Activated T-cell treated with anti-CD3 and anti-CD28 coated beads, Interleukin-2, amount 50 U/mL, for 4 hours (primary cell): ENCODE data around the gene CBLN3. TPM values are rescaled to one million over a fixed set of nuclear protein-coding genes. Genes with fewer than 3 reads are reported as not detected.
"Not testable (repeated sequence)": the region's sequence is repeated elsewhere in the genome, so short reads cannot be mapped to it uniquely, and the experiment has no call there.

ENCODE experiments used
- ATAC-seq, 2 donors: fragments of 200-7000 bp; cut with Tn5 transposase; one replicate each; pipeline ENCODE4 v1.10.0; 2021
- DNase-seq: peaks from one replicate; pipeline ENCODE4 v3.0.0-alpha.2; 2020
- H3K27me3 Mint-ChIP-seq: one replicate; pipeline ENCODE4 v1.8.0; 2021; ENCODE audit warnings: low read depth, mixed read lengths
- H3K36me3 Mint-ChIP-seq: one replicate; pipeline ENCODE4 v1.8.0; 2022; ENCODE audit warnings: mixed read lengths; ENCODE audit not compliant: insufficient read depth
- H3K4me1 Mint-ChIP-seq: one replicate; pipeline ENCODE4 v1.8.0; 2021; ENCODE audit warnings: low read depth, mixed read lengths
- H3K4me3 Mint-ChIP-seq: one replicate; pipeline ENCODE4 v1.8.0; 2021; ENCODE audit warnings: mild to moderate bottlenecking, moderate library complexity, mixed read lengths
- H3K9me3 Mint-ChIP-seq: one replicate; pipeline ENCODE4 v1.8.0; 2021; ENCODE audit warnings: mixed read lengths
- total RNA-seq, 3 donors: library from RNA; stranded (reverse); gene quantifications; one replicate each; pipeline ENCODE4 v1.2.1, GENCODE V29; 2021

The CBLN3 gene
- total RNA-seq = 1 to 10 TPM; 3.1 to 5.6 (median 3.6) TPM

- H3K9me3 Mint-ChIP-seq = no peaks in the 10 kb centered on the region
- DNase-seq (peak; percentile 83), ATAC-seq (peak; percentile 86 to 87)
- peak within 1 kb of the TSS; percentile 91 for H3K4me3 Mint-ChIP-seq
- peaks cover 17% of the 10 kb centered on the region for H3K36me3 Mint-ChIP-seq
- no peaks in the 10 kb centered on the region for H3K27me3 Mint-ChIP-seq
- peaks cover 50% of the 10 kb centered on the region for H3K4me1 Mint-ChIP-seq
Observed at GRCh38 chr14:24429395-24430142, at the start of gene CBLN3, which contains the start of gene KHNYN. CBLN3 (minus strand) TSS chr14:24429668; CDS start chr14:24429054, 614 bp downstream. KHNYN (plus strand) TSS chr14:24429954; CDS start chr14:24430731, 777 bp downstream.

- no peaks in the 10 kb centered on the region for H3K9me3 Mint-ChIP-seq
- DNase-seq (no peak), ATAC-seq (no peak)
- H3K4me3 Mint-ChIP-seq = no peak overlapping the region
- no peaks in the 10 kb centered on the region for H3K4me1 Mint-ChIP-seq
- peaks cover 2% of the 10 kb centered on the region for H3K36me3 Mint-ChIP-seq
- H3K27me3 Mint-ChIP-seq = no peaks in the 10 kb centered on the region
Observed at GRCh38 chr14:24475261-24475660, 45.8 kb upstream of the CBLN3 start.

- peaks cover 2% of the 10 kb centered on the region for H3K36me3 Mint-ChIP-seq
- ATAC-seq = no peak
- no peak overlapping the region for H3K4me3 Mint-ChIP-seq
- no peaks in the 10 kb centered on the region for H3K4me1 Mint-ChIP-seq
- no peaks in the 10 kb centered on the region for H3K27me3 Mint-ChIP-seq
- DNase-seq = no peak
- no peaks in the 10 kb centered on the region for H3K9me3 Mint-ChIP-seq
Observed at GRCh38 chr14:24473211-24473610, 43.7 kb upstream of the CBLN3 start.

- H3K36me3 Mint-ChIP-seq, DNase-seq, H3K9me3 Mint-ChIP-seq, ATAC-seq, H3K4me1 Mint-ChIP-seq, H3K4me3 Mint-ChIP-seq, H3K27me3 Mint-ChIP-seq: not testable (repeated sequence)
Observed at GRCh38 chr14:24470450-24470849, 41.0 kb upstream of the CBLN3 start.

- Mint-ChIP-seq H3K4me1 (peaks cover 32% of the 10 kb centered on the region), H3K36me3 (peaks cover 3% of the 10 kb centered on the region), H3K27me3 (no peaks in the 10 kb centered on the region), H3K4me3 (no peak overlapping the region), H3K9me3 (no peaks in the 10 kb centered on the region)
- ATAC-seq (no peak), DNase-seq (no peak)
Observed at GRCh38 chr14:24465805-24466204, 36.3 kb upstream of the CBLN3 start.

GRCh38 chr14:24465368-24465767 lies 35.9 kb upstream of the CBLN3 start:
- DNase-seq = no peak
- Mint-ChIP-seq H3K4me3 (no peak overlapping the region), H3K9me3 (no peaks in the 10 kb centered on the region), H3K36me3 (peaks cover 3% of the 10 kb centered on the region), H3K27me3 (no peaks in the 10 kb centered on the region), H3K4me1 (peaks cover 32% of the 10 kb centered on the region)
- ATAC-seq = no peak

- no peak for ATAC-seq
- Mint-ChIP-seq H3K4me3 (peak overlapping the region; percentile 51), H3K9me3 (no peaks in the 10 kb centered on the region)
Observed at GRCh38 chr14:24463884-24464785, 34.7 kb upstream of the CBLN3 start.

GRCh38 chr14:24463017-24463883 lies 33.8 kb upstream of the CBLN3 start:
- DNase-seq = no peak
- ATAC-seq = no peak
- H3K36me3 Mint-ChIP-seq = peaks cover 3% of the 10 kb centered on the region
- H3K27me3 Mint-ChIP-seq = no peaks in the 10 kb centered on the region
- H3K4me3 Mint-ChIP-seq = no peak overlapping the region
- H3K9me3 Mint-ChIP-seq = no peaks in the 10 kb centered on the region
- H3K4me1 Mint-ChIP-seq = peaks cover 32% of the 10 kb centered on the region

More at GRCh38 chr14:24463884-24464785, 34.7 kb upstream of the CBLN3 start:
- H3K27me3 Mint-ChIP-seq = no peaks in the 10 kb centered on the region
- H3K4me1 Mint-ChIP-seq = peaks cover 32% of the 10 kb centered on the region
- no peak for DNase-seq
- H3K36me3 Mint-ChIP-seq = peaks cover 3% of the 10 kb centered on the region

- no peak for DNase-seq
- peaks cover 4% of the 10 kb centered on the region for H3K9me3 Mint-ChIP-seq
- ATAC-seq = no peak
- H3K4me1 Mint-ChIP-seq = peaks cover 35% of the 10 kb centered on the region
- no peak overlapping the region for H3K4me3 Mint-ChIP-seq
- H3K27me3 Mint-ChIP-seq = no peaks in the 10 kb centered on the region
- H3K36me3 Mint-ChIP-seq = peaks cover 5% of the 10 kb centered on the region
Observed at GRCh38 chr14:24461336-24461735, 31.9 kb upstream of the CBLN3 start.

- no peak for DNase-seq
- H3K9me3 Mint-ChIP-seq = peaks cover 4% of the 10 kb centered on the region
- ATAC-seq = no peak
- H3K4me3 Mint-ChIP-seq = no peak overlapping the region
- H3K36me3 Mint-ChIP-seq = peaks cover 5% of the 10 kb centered on the region
- no peaks in the 10 kb centered on the region for H3K27me3 Mint-ChIP-seq
- peaks cover 17% of the 10 kb centered on the region for H3K4me1 Mint-ChIP-seq
Observed at GRCh38 chr14:24459331-24459730, 29.9 kb upstream of the CBLN3 start.

- Mint-ChIP-seq H3K4me1 (peaks cover 11% of the 10 kb centered on the region), H3K9me3 (peaks cover 4% of the 10 kb centered on the region), H3K27me3 (no peaks in the 10 kb centered on the region), H3K4me3 (no peak overlapping the region), H3K36me3 (peaks cover 5% of the 10 kb centered on the region)
- no peak for ATAC-seq
- DNase-seq = no peak
Observed at GRCh38 chr14:24458736-24459135, 29.3 kb upstream of the CBLN3 start.

- DNase-seq (no peak), ATAC-seq (peak; percentile 80 to 83)
- Mint-ChIP-seq H3K9me3 (peaks cover 4% of the 10 kb centered on the region), H3K4me3 (no peak overlapping the region), H3K4me1 (peaks cover 4% of the 10 kb centered on the region), H3K36me3 (peaks cover 11% of the 10 kb centered on the region), H3K27me3 (no peaks in the 10 kb centered on the region)
Observed at GRCh38 chr14:24456980-24457379, 27.5 kb upstream of the CBLN3 start.

- peaks cover 20% of the 10 kb centered on the region for H3K36me3 Mint-ChIP-seq
- H3K4me3 Mint-ChIP-seq, H3K9me3 Mint-ChIP-seq, H3K4me1 Mint-ChIP-seq, DNase-seq, ATAC-seq, H3K27me3 Mint-ChIP-seq: not testable (repeated sequence)
Observed at GRCh38 chr14:24450828-24451227, 21.4 kb upstream of the CBLN3 start.
